SU-DHL-6 (cell line): ENCODE results near the gene COL27A1.

Experiments
- H2AFZ ChIP-seq: fragments of 200-600 bp; sonication (generic); 2 replicates; pipeline ENCODE4 v1.6.1; 2014; ENCODE audit warnings: low read depth, mild to moderate bottlenecking, moderate library complexity, mixed read lengths, antibody characterized with exemption, low read length; ENCODE audit not compliant: severe bottlenecking
- H3F3A ChIP-seq: fragments of 200-600 bp; shearing (Covaris generic); 2 replicates; pipeline ENCODE4 v1.6.0; 2016; ENCODE audit warnings: antibody characterized with exemption, mild to moderate bottlenecking; ENCODE audit not compliant: insufficient read depth
- H3K27ac ChIP-seq: fragments of 200-600 bp; sonication (generic); 2 replicates; pipeline ENCODE4 v1.5.1; 2016; ENCODE audit warnings: low read depth, mild to moderate bottlenecking, low read length, moderate library complexity, mixed read lengths
- H3K27me3 ChIP-seq: fragments of 200-600 bp; sonication (generic), shearing (Covaris generic); 2 replicates; pipeline ENCODE4 v1.6.0; 2014; ENCODE audit warnings: mild to moderate bottlenecking, low read length
- H3K36me3 ChIP-seq: fragments of 200-600 bp; sonication (generic); 2 replicates; pipeline ENCODE4 v1.6.1; 2014; ENCODE audit warnings: mild to moderate bottlenecking, low read length, mixed read lengths
- H3K4me2 ChIP-seq: fragments of 300-600, 200-600 bp; shearing (Covaris generic), sonication (generic); 2 replicates; pipeline ENCODE4 v1.6.0; 2014; ENCODE audit warnings: low read length, low read depth, mild to moderate bottlenecking; ENCODE audit not compliant: poor library complexity, severe bottlenecking
- H3K4me3 ChIP-seq: fragments of 200-600 bp; sonication (generic); 2 replicates; pipeline ENCODE4 v1.5.1; 2014; ENCODE audit warnings: antibody characterized with exemption, low read length, mild to moderate bottlenecking, mixed read lengths; ENCODE audit not compliant: insufficient read depth, poor library complexity, severe bottlenecking
- H3K79me2 ChIP-seq: fragments of 200-600 bp; sonication (generic); 2 replicates; pipeline ENCODE4 v1.6.1; 2014; ENCODE audit warnings: mild to moderate bottlenecking, low read length, moderate library complexity; ENCODE audit not compliant: insufficient read depth
- H3K9ac ChIP-seq: fragments of 200-600 bp; sonication (generic); 2 replicates; pipeline ENCODE4 v1.7.0; 2014; ENCODE audit warnings: mild to moderate bottlenecking, low read length
- H3K9me2 ChIP-seq: fragments of 200-600 bp; sonication (generic); replicated peaks from 2 replicates; pipeline ENCODE4 v1.6.1; 2014; ENCODE audit warnings: low read length; ENCODE audit not compliant: insufficient read depth
- H3K9me3 ChIP-seq: fragments of 200-600 bp; sonication (generic); 2 replicates; pipeline ENCODE4 v1.6.1; 2014; ENCODE audit warnings: low read length, mixed read lengths; ENCODE audit not compliant: insufficient read depth
- H4K20me1 ChIP-seq: fragments of 200-600 bp; sonication (generic); 2 replicates; pipeline ENCODE4 v1.6.1; 2014; ENCODE audit warnings: low read depth, mild to moderate bottlenecking, antibody characterized with exemption, low read length, moderate library complexity, mixed read lengths
- CTCF ChIP-seq: fragments of 200-600 bp; sonication (generic); IDR thresholded peaks from one replicate; pipeline ENCODE4 v1.5.1; 2017; ENCODE audit warnings: antibody characterized with exemption, mild to moderate bottlenecking, low read length, moderate library complexity; ENCODE audit not compliant: insufficient read depth, poor library complexity, severe bottlenecking
- EZH2phosphoT487 ChIP-seq: fragments of 200-600 bp; sonication (generic), shearing (Covaris generic); conservative IDR thresholded peaks from 2 replicates; pipeline ENCODE4 v1.6.1; 2018; ENCODE audit warnings: mild to moderate bottlenecking, antibody characterized with exemption, low read length, moderate library complexity, mixed read lengths

Gene COL27A1

GRCh38 chr9:114243240-114243639, 87.9 kb downstream of the COL27A1 start:
- TF ChIP-seq EZH2phosphoT487 (no peak), CTCF (no peak)
- Histone ChIP-seq H3K9me2 (no peaks in the 10 kb centered on the region), H3K79me2 (no peaks in the 10 kb centered on the region), H3K4me3 (no peak overlapping the region), H3K4me2 (no peak overlapping the region), H3K9me3 (no peaks in the 10 kb centered on the region), H3K27me3 (no peaks in the 10 kb centered on the region), H2AFZ (no peak overlapping the region), H4K20me1 (no peaks in the 10 kb centered on the region), H3K27ac (no peak overlapping the region), H3K9ac (no peak overlapping the region), H3F3A (no peaks in the 10 kb centered on the region), H3K36me3 (no peaks in the 10 kb centered on the region)

GRCh38 chr9:114244570-114244969, 89.2 kb downstream of the COL27A1 start:
- Histone ChIP-seq H3K9me2 (no peaks in the 10 kb centered on the region), H3K79me2 (no peaks in the 10 kb centered on the region), H3K27me3 (no peaks in the 10 kb centered on the region), H2AFZ (no peak overlapping the region), H3K9ac (no peak overlapping the region), H3K9me3 (no peaks in the 10 kb centered on the region), H3K36me3 (no peaks in the 10 kb centered on the region), H4K20me1 (no peaks in the 10 kb centered on the region), H3K27ac (no peak overlapping the region), H3F3A (no peaks in the 10 kb centered on the region), H3K4me3 (no peak overlapping the region), H3K4me2 (no peak overlapping the region)
- no peak for TF ChIP-seq EZH2phosphoT487
- TF ChIP-seq CTCF: no peak

- H3K9me3 ChIP-seq: no peaks in the 10 kb centered on the region
- no peaks in the 10 kb centered on the region for H3K36me3 ChIP-seq
- H3K4me3 ChIP-seq: no peak overlapping the region
- H3K27ac ChIP-seq: no peak overlapping the region
- H3K9ac ChIP-seq: no peak overlapping the region
- H3K27me3 ChIP-seq: no peaks in the 10 kb centered on the region
- no peaks in the 10 kb centered on the region for H3K79me2 ChIP-seq
- H2AFZ ChIP-seq: no peak overlapping the region
- no peaks in the 10 kb centered on the region for H4K20me1 ChIP-seq
- TF ChIP-seq EZH2phosphoT487 (no peak), CTCF (no peak)
- no peaks in the 10 kb centered on the region for H3K9me2 ChIP-seq
- no peak overlapping the region for H3K4me2 ChIP-seq
- no peaks in the 10 kb centered on the region for H3F3A ChIP-seq
Observed at GRCh38 chr9:114246558-114246957, 91.2 kb downstream of the COL27A1 start.

GRCh38 chr9:114247077-114247476, 91.7 kb downstream of the COL27A1 start:
- Histone ChIP-seq H3K4me2 (no peak overlapping the region), H3K27me3 (no peaks in the 10 kb centered on the region), H3F3A (no peaks in the 10 kb centered on the region), H3K9me2 (no peaks in the 10 kb centered on the region), H3K9ac (no peak overlapping the region), H3K9me3 (no peaks in the 10 kb centered on the region), H3K4me3 (no peak overlapping the region), H3K79me2 (no peaks in the 10 kb centered on the region), H2AFZ (no peak overlapping the region), H3K27ac (no peak overlapping the region), H3K36me3 (no peaks in the 10 kb centered on the region), H4K20me1 (no peaks in the 10 kb centered on the region)
- TF ChIP-seq CTCF: no peak
- no peak for TF ChIP-seq EZH2phosphoT487
